Measurements from ENCODE around the gene GPR183.

The GPR183 gene

GRCh38 chr13:99313941-99314340 lies 6.7 kb upstream of the GPR183 start:
- ATAC-seq (replicated peaks) = no peak
- Mint-ChIP-seq H3K27ac (peak overlapping the region; percentile 85 to 86), H3K27me3 (no peaks in the 10 kb centered on the region), H3K9me3 (no peaks in the 10 kb centered on the region), H3K4me3 (peak overlapping the region; percentile 61 to 73), H3K4me1 (ENCODE audit: low read depth in 2 of 2) (peaks cover 49 to 57% of the 10 kb centered on the region in 2 donors), H3K36me3 (ENCODE audit: insufficient read depth) (peaks cover 11% of the 10 kb centered on the region)
- no peak for DNase-seq

GRCh38 chr13:99313501-99313900 lies 6.3 kb upstream of the GPR183 start:
- Mint-ChIP-seq H3K4me3 (peak overlapping the region; percentile 2 to 73), H3K4me1 (ENCODE audit: low read depth in 2 of 2) (peaks cover 49 to 61% of the 10 kb centered on the region in 2 donors), H3K27me3 (no peaks in the 10 kb centered on the region), H3K27ac (peak overlapping the region; percentile 85 to 86), H3K36me3 (ENCODE audit: insufficient read depth) (peaks cover 7% of the 10 kb centered on the region), H3K9me3 (no peaks in the 10 kb centered on the region)
- DNase-seq = no peak
- no peak for ATAC-seq (replicated peaks)

DNA sequence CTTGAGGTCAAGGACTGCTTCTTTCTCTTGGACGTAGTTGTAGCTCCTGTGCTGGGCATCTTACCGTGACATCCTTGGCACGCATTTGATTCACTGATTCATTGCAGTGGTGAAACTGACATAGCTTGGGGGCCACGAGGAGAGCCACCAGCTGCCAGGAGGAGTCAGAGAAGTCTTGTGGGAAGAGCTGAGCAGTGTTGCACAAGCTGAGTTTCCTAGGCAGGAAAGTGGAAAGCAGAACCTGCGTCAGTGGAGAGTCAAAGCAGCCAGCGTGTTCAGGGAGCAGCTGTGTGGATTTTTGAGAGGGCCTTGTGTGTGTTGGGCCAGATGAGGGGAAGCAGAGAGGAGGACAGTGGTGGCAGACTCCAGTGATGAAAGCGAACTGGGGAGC lies 5.3 kb upstream of the GPR183 start:
- no peak for ATAC-seq (replicated peaks)
- H3K27ac Mint-ChIP-seq = peak overlapping the region in 1 of 2 donors; percentile 85
- H3K36me3 Mint-ChIP-seq (ENCODE audit: insufficient read depth) = peaks cover 8% of the 10 kb centered on the region
- H3K4me3 Mint-ChIP-seq = peak overlapping the region; percentile 2 to 46
- no peaks in the 10 kb centered on the region for H3K9me3 Mint-ChIP-seq
- H3K27me3 Mint-ChIP-seq = no peaks in the 10 kb centered on the region
- H3K4me1 Mint-ChIP-seq (ENCODE audit: low read depth in 2 of 2) = peaks cover 58 to 70% of the 10 kb centered on the region in 2 donors
- no peak for DNase-seq

DNA sequence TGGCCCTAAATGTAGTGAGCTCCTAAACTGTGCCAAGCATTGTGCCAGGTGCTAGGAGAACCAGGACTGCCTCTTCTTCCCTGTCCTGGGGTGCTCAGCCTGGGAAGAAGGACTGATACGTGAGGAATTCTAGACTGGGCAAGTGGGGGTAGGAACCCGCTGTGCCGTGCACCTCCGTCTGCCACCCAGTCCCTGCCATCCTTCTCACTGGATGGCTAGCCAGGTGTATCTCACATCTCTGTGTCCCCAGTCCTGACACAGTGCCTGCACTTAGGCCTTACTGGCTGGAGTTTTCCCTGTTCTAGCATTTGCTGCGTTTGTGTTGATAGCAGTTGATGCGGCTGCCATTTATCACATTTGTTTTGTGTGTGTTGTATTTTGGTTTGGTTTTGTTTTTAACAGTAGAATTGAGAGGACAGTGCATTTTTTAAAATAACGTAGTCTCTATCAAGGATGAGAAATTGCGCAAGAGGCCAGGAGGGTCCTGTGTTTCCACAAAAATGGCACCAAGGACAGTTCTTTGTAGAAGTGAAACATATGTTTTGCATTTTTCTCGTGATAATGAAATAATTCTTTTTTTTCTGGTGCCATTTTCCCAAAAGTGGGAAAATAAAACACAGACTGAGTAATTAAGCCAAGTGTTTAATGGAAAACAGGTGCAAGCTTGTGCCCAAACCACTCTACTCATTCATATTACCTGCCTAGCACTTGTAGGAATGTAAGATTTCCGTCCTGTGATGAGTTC lies 4.7 kb upstream of the GPR183 start:
- ATAC-seq (replicated peaks) (no peak), DNase-seq (no peak)
- Mint-ChIP-seq H3K36me3 (ENCODE audit: insufficient read depth) (peaks cover 13% of the 10 kb centered on the region), H3K27ac (peak overlapping the region; percentile 84 to 85), H3K9me3 (no peaks in the 10 kb centered on the region), H3K4me1 (ENCODE audit: low read depth in 2 of 2) (peaks cover 56 to 71% of the 10 kb centered on the region in 2 donors), H3K27me3 (no peaks in the 10 kb centered on the region), H3K4me3 (peak overlapping the region; percentile 2 to 46)

GRCh38 chr13:99311137-99311536 lies 3.9 kb upstream of the GPR183 start:
- DNase-seq (no peak), ATAC-seq (replicated peaks) (no peak)
- peaks cover 21% of the 10 kb centered on the region for H3K36me3 Mint-ChIP-seq (ENCODE audit: insufficient read depth)
- peaks cover 49 to 68% of the 10 kb centered on the region in 2 donors for H3K4me1 Mint-ChIP-seq (ENCODE audit: low read depth in 2 of 2)
- H3K4me3 Mint-ChIP-seq = peak overlapping the region; percentile 5 to 32
- no peaks in the 10 kb centered on the region for H3K27me3 Mint-ChIP-seq
- no peaks in the 10 kb centered on the region for H3K9me3 Mint-ChIP-seq
- peak overlapping the region; percentile 24 to 84 for H3K27ac Mint-ChIP-seq

GRCh38 chr13:99310382-99311031 lies 3.3 kb upstream of the GPR183 start:
- Mint-ChIP-seq H3K27ac (peak overlapping the region; percentile 24 to 84), H3K9me3 (no peaks in the 10 kb centered on the region), H3K4me3 (peak overlapping the region; percentile 7 to 35), H3K27me3 (no peaks in the 10 kb centered on the region), H3K36me3 (ENCODE audit: insufficient read depth) (peaks cover 28% of the 10 kb centered on the region), H3K4me1 (ENCODE audit: low read depth in 2 of 2) (peaks cover 48 to 69% of the 10 kb centered on the region in 2 donors)
- no peak for ATAC-seq (replicated peaks)
- DNase-seq = no peak

DNA sequence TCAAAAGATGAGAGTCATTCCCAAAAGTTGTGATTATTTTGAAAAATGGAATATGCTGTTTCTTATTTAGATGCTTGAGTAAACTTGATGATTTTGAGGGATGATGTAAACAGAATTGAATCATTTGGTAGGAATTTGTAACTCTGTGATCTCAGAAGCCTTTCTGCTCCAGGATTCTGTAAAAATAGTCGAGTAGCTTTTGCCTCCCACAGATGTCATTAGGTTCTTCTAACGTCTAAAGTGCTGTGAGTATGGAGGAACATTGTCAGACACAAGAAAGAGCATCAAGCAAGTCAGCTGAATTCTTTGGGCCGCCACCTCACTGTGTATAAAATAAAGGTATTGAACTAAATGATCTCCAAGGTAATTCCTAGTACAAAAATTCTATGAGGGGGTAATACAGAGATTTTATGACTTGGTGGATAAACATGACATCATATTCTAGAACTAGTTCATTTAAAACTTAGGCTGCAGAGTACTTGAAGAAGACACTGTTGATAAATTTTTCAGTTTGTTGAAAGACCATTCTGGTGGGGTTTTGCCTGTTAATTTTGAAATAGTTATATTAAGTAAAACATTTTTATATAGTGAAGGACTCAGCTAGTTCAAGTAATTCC lies 1.4 kb upstream of the GPR183 start:
- Mint-ChIP-seq H3K27me3 (no peaks in the 10 kb centered on the region), H3K9me3 (no peaks in the 10 kb centered on the region), H3K36me3 (ENCODE audit: insufficient read depth) (peaks cover 42% of the 10 kb centered on the region), H3K4me3 (peak overlapping the region; percentile 86 to 91), H3K4me1 (ENCODE audit: low read depth in 2 of 2) (peaks cover 49 to 67% of the 10 kb centered on the region in 2 donors), H3K27ac (peak overlapping the region; percentile 91 to 95)
- DNase-seq = no peak
- ATAC-seq (replicated peaks) = no peak

DNA sequence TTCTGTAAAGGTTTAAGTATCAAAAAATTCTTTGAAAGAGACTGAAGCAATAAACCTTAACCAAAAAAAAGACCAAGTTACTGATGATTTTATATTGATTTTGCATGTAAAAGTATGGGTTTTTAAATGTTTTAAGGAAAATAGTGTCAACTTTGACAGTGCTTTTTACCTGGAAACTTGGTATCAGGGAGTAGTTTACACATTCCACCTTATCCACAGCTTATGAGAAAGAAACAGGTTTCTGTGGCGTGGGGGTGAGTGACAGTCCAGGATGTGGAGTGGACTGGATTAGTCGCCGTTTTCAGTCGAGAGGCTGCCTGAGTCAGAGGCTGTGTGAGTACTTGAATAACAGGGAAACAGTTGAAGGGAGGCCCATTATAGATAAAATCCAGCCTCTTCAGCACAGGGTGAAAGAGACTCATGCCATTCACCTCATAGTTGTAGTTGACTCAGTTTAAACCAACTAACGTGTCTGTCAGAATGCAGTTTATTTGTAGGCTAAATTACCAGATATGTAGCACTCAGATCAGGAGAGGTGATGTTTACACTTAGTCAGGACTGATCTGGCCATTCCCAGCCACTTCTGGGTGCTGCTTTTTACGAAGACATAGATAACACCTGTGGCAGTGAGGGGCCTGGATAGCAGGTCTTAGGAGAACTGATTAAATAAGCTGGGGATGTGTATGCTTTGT lies 595 bp upstream of the GPR183 start:
- H3K9me3 Mint-ChIP-seq = no peaks in the 10 kb centered on the region
- ATAC-seq (replicated peaks) (peak; percentile 52), DNase-seq (peak in 1 of 3 experiments; percentile 33)
- peak overlapping the region; percentile 86 to 91 for H3K4me3 Mint-ChIP-seq
- peaks cover 43% of the 10 kb centered on the region for H3K36me3 Mint-ChIP-seq (ENCODE audit: insufficient read depth)
- H3K27me3 Mint-ChIP-seq = no peaks in the 10 kb centered on the region
- H3K4me1 Mint-ChIP-seq (ENCODE audit: low read depth in 2 of 2) = peaks cover 48 to 68% of the 10 kb centered on the region in 2 donors
- peak overlapping the region; percentile 91 to 95 for H3K27ac Mint-ChIP-seq

- H3K4me1 Mint-ChIP-seq (ENCODE audit: low read depth in 2 of 2) = peaks cover 49 to 67% of the 10 kb centered on the region in 2 donors
- peak overlapping the region; percentile 91 to 95 for H3K27ac Mint-ChIP-seq
- H3K9me3 Mint-ChIP-seq = no peaks in the 10 kb centered on the region
- no peaks in the 10 kb centered on the region for H3K27me3 Mint-ChIP-seq
- H3K4me3 Mint-ChIP-seq = peak overlapping the region; percentile 86 to 91
- ATAC-seq (replicated peaks) = no peak
- DNase-seq = no peak
- H3K36me3 Mint-ChIP-seq (ENCODE audit: insufficient read depth) = peaks cover 43% of the 10 kb centered on the region
Measured at GRCh38 chr13:99305566-99305965, 1.6 kb downstream of the GPR183 start.

- Mint-ChIP-seq H3K36me3 (ENCODE audit: insufficient read depth) (peaks cover 46% of the 10 kb centered on the region), H3K4me3 (peak overlapping the region; percentile 86 to 91), H3K27ac (peak overlapping the region; percentile 91 to 95), H3K27me3 (no peaks in the 10 kb centered on the region), H3K4me1 (ENCODE audit: low read depth in 2 of 2) (peaks cover 52 to 68% of the 10 kb centered on the region in 2 donors), H3K9me3 (no peaks in the 10 kb centered on the region)
- no peak for DNase-seq
- peak; percentile 9 for ATAC-seq (replicated peaks)
Measured at GRCh38 chr13:99305158-99305557, 2.0 kb downstream of the GPR183 start.

GRCh38 chr13:99304541-99304940 lies 2.7 kb downstream of the GPR183 start:
- ATAC-seq (replicated peaks) = no peak
- Mint-ChIP-seq H3K9me3 (no peaks in the 10 kb centered on the region), H3K27ac (peak overlapping the region; percentile 91 to 95), H3K4me1 (ENCODE audit: low read depth in 2 of 2) (peaks cover 53 to 72% of the 10 kb centered on the region in 2 donors), H3K4me3 (peak overlapping the region; percentile 86 to 91), H3K27me3 (no peaks in the 10 kb centered on the region), H3K36me3 (ENCODE audit: insufficient read depth) (peaks cover 51% of the 10 kb centered on the region)
- no peak for DNase-seq

GRCh38 chr13:99303863-99304521 lies 3.2 kb downstream of the GPR183 start:
- Mint-ChIP-seq H3K4me3 (peak overlapping the region; percentile 86 to 91), H3K4me1 (ENCODE audit: low read depth in 2 of 2) (peaks cover 53 to 76% of the 10 kb centered on the region in 2 donors), H3K9me3 (no peaks in the 10 kb centered on the region), H3K27me3 (no peaks in the 10 kb centered on the region), H3K27ac (peak overlapping the region; percentile 91 to 95), H3K36me3 (ENCODE audit: insufficient read depth) (peaks cover 57% of the 10 kb centered on the region)
- ATAC-seq (replicated peaks) (peak; percentile 26), DNase-seq (peak in 1 of 3 experiments; percentile 31)

Measured in effector memory CD8-positive, alpha-beta T cell (primary cell).